Activated naive CD4-positive, alpha-beta T cell treated with anti-CD3 and anti-CD28 coated beads, Interleukin-2, amount 10 ng/mL, durations not matched to agents 7 days and 5 days (primary cell): ENCODE data around the gene PRKACA.
A peak's percentile ranks its signal among the peaks of the same experiment; 100 is the strongest.

ENCODE experiments used
- CTCF ChIA-PET: fragments of 350-600 bp; sonication (Branson Sonifier 250); formaldehyde crosslinking; loops from one replicate; lab custom pipeline; 2021; ENCODE audit warnings: antibody characterized with exemption; lab: Charles Lee
- DNase-seq: peaks from one replicate; pipeline ENCODE4 v3.0.0-alpha.2; 2020
- H3K27ac Mint-ChIP-seq: one replicate; pipeline ENCODE4 v1.8.0; 2021; ENCODE audit warnings: mild to moderate bottlenecking, moderate library complexity, mixed read lengths
- H3K27me3 Mint-ChIP-seq: one replicate; pipeline ENCODE4 v1.8.0; 2021; ENCODE audit warnings: mild to moderate bottlenecking, mixed read lengths
- H3K36me3 Mint-ChIP-seq: one replicate; pipeline ENCODE4 v1.8.0; 2021; ENCODE audit warnings: mixed read lengths
- H3K4me1 Mint-ChIP-seq: one replicate; pipeline ENCODE4 v1.8.0; 2021; ENCODE audit warnings: mixed read lengths
- H3K4me3 Mint-ChIP-seq: one replicate; pipeline ENCODE4 v1.8.0; 2021; ENCODE audit warnings: mild to moderate bottlenecking, moderate library complexity, mixed read lengths
- H3K9me3 Mint-ChIP-seq: one replicate; pipeline ENCODE4 v1.8.0; 2021; ENCODE audit warnings: mixed read lengths

PRKACA gene

DNA sequence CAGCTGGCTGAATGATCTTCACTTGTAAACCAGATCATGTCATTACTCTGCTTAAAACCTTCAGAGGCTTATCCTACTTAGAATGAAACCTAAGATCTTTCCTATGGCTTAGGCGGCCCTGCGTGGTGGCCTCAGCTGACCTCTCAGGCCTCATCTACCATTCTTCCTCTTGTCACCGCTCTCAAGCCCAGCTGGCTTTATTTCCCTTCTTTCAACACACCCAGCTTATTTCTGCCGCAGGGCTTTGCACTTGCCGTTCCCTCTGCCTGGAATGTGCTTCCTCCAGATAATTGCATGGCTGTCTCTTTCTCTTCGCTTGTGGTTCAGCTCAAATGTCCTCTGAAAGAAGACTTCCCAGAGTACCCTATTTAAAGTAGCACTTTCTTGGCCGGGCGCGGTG is 22.4 kb upstream of the PRKACA start:
- Mint-ChIP-seq H3K27me3 (no peaks in the 10 kb centered on the region), H3K4me1 (peaks cover 48% of the 10 kb centered on the region), H3K9me3 (no peaks in the 10 kb centered on the region), H3K36me3 (peaks cover 17% of the 10 kb centered on the region), H3K4me3 (no peak overlapping the region), H3K27ac (no peak overlapping the region)
- DNase-seq: no peak
- CTCF ChIA-PET: interaction anchor here (1.0 to 2.7 kb wide), 4 partner anchors 8 to 266 kb away, joined by 3 to 13 read pairs (median 4); no protein-coding TSS in a partner anchor

- Mint-ChIP-seq H3K27me3 (no peaks in the 10 kb centered on the region), H3K4me3 (peak overlapping the region; percentile 65), H3K4me1 (peaks cover 59% of the 10 kb centered on the region), H3K27ac (peak overlapping the region; percentile 65), H3K36me3 (peaks cover 25% of the 10 kb centered on the region), H3K9me3 (no peaks in the 10 kb centered on the region)
- DNase-seq: no peak
- CTCF ChIA-PET: interaction anchor here (2.7 kb wide), 1 partner anchor 209 kb away, joined by 13 read pairs; no protein-coding TSS in a partner anchor
Measured at GRCh38 chr19:14138576-14139265, 21.2 kb upstream of the PRKACA start.

- CTCF ChIA-PET: interaction anchor here (0.6 to 3.3 kb wide), 38 partner anchors 9 to 389 kb away, joined by 3 to 18 read pairs (median 4); no protein-coding TSS in a partner anchor
- H3K36me3 Mint-ChIP-seq: peaks cover 33% of the 10 kb centered on the region
- peak within 1 kb of the TSS; percentile 80 for H3K4me3 Mint-ChIP-seq
- peak within 1 kb of the TSS; percentile 93 for H3K27ac Mint-ChIP-seq
- H3K9me3 Mint-ChIP-seq: no peaks in the 10 kb centered on the region
- no peaks in the 10 kb centered on the region for H3K27me3 Mint-ChIP-seq
- peak; percentile 99 for DNase-seq
- H3K4me1 Mint-ChIP-seq: peaks cover 57% of the 10 kb centered on the region
Measured at GRCh38 chr19:14136509-14137281, 19.1 kb upstream of the PRKACA start, which contains the start of gene ASF1B. ASF1B (minus strand) TSS chr19:14136589; CDS start chr19:14136456, 133 bp downstream.

- Mint-ChIP-seq H3K27ac (peak overlapping the region; percentile 93), H3K9me3 (no peaks in the 10 kb centered on the region), H3K36me3 (peaks cover 34% of the 10 kb centered on the region), H3K4me3 (peak overlapping the region; percentile 80), H3K27me3 (no peaks in the 10 kb centered on the region), H3K4me1 (peaks cover 51% of the 10 kb centered on the region)
- DNase-seq: no peak
- CTCF ChIA-PET: interaction anchor here (0.6 to 3.3 kb wide), 33 partner anchors 10 to 349 kb away, joined by 3 to 18 read pairs (median 5); no protein-coding TSS in a partner anchor
Measured at GRCh38 chr19:14135985-14136508, 18.5 kb upstream of the PRKACA start.

DNA sequence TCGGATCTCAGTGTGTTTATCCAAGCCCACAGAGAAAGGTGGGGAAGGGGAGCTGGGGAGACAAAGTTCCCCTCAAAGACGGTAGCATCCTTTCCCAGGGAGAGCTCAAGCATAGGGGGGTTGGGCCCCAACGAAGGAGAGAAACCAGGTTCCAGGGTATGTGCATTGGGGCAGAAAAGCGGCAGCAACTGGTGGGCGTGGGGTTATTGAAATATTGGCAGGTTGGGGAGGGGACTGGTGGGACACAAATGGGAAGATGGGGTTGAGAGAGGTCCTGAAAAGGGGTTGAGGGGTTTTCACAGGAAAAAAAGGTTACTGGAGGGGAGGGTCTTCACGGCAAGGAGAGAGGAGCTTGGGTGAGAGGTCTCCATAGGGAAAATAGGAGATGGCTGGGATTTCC is 17.8 kb upstream of the PRKACA start:
- no peak for DNase-seq
- CTCF ChIA-PET: interaction anchor here (1.3 to 3.3 kb wide), 8 partner anchors 10 to 255 kb away, joined by 5 to 18 read pairs (median 8); no protein-coding TSS in a partner anchor
- Mint-ChIP-seq H3K4me3 (peak overlapping the region; percentile 80), H3K36me3 (peaks cover 34% of the 10 kb centered on the region), H3K27me3 (no peaks in the 10 kb centered on the region), H3K9me3 (no peaks in the 10 kb centered on the region), H3K27ac (peak overlapping the region; percentile 85), H3K4me1 (peaks cover 49% of the 10 kb centered on the region)

DNA sequence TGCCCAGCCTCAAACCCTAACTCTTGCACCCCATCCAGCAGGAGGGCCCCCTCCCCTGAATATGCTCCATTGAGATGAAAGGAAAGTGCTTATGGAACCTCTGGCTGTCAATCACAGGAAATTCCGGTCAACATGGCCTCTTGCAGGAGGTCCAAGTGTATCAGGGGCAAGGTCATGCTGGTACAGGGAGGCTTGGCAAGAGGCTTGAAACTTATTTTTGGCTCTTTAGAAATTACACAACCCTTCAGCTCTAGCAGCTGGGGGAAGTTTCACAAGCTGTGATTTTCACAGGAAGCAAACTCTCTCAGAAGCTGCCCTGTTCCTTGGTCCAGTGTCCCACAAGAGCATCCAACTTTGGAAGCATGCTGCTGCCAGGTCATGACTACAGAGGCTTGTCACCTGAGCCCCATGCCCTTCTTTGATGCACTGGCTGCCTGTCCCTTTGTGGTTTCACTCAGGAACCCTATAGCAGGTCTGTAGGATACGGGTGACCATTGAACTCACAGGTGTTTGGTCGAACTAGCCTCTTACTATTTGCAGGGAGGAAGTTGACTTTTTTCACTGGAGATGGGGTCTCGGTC is 10.5 kb upstream of the PRKACA start:
- DNase-seq: no peak
- no peaks in the 10 kb centered on the region for H3K27me3 Mint-ChIP-seq
- H3K4me1 Mint-ChIP-seq: peaks cover 9% of the 10 kb centered on the region
- H3K36me3 Mint-ChIP-seq: peaks cover 45% of the 10 kb centered on the region
- no peaks in the 10 kb centered on the region for H3K9me3 Mint-ChIP-seq
- no peak overlapping the region for H3K4me3 Mint-ChIP-seq
- H3K27ac Mint-ChIP-seq: no peak overlapping the region
- CTCF ChIA-PET: no interaction called here

- Mint-ChIP-seq H3K4me3 (no peak overlapping the region), H3K9me3 (no peaks in the 10 kb centered on the region), H3K36me3 (peaks cover 48% of the 10 kb centered on the region), H3K27ac (no peak overlapping the region), H3K4me1 (peaks cover 6% of the 10 kb centered on the region), H3K27me3 (no peaks in the 10 kb centered on the region)
- CTCF ChIA-PET: interaction anchor here (1.4 kb wide), 1 partner anchor 10 kb away, joined by 3 read pairs; the partner anchor contains the start of gene ASF1B
- no peak for DNase-seq
Measured at GRCh38 chr19:14127176-14127575, 9.6 kb upstream of the PRKACA start.

- Mint-ChIP-seq H3K4me3 (no peak overlapping the region), H3K9me3 (no peaks in the 10 kb centered on the region), H3K4me1 (peaks cover 17% of the 10 kb centered on the region), H3K27ac (no peak overlapping the region), H3K36me3 (peaks cover 42% of the 10 kb centered on the region), H3K27me3 (no peaks in the 10 kb centered on the region)
- CTCF ChIA-PET: interaction anchor here (0.6 to 2.2 kb wide), 4 partner anchors 8 to 220 kb away, joined by 3 to 8 read pairs (median 3); partner anchors contain the start of gene ASF1B
- DNase-seq: no peak
Measured at GRCh38 chr19:14122924-14123323, 5.4 kb upstream of the PRKACA start.

GRCh38 chr19:14120497-14120780 is 2.9 kb upstream of the PRKACA start:
- no peak for DNase-seq
- CTCF ChIA-PET: interaction anchor here (1.6 kb wide), 1 partner anchor 16 kb away, joined by 4 read pairs; the partner anchor contains the start of gene ASF1B
- Mint-ChIP-seq H3K36me3 (peaks cover 31% of the 10 kb centered on the region), H3K4me3 (no peak overlapping the region), H3K4me1 (peaks cover 29% of the 10 kb centered on the region), H3K27me3 (no peaks in the 10 kb centered on the region), H3K9me3 (no peaks in the 10 kb centered on the region), H3K27ac (no peak overlapping the region)

- H3K4me3 Mint-ChIP-seq: no peak overlapping the region
- H3K4me1 Mint-ChIP-seq: peaks cover 33% of the 10 kb centered on the region
- no peak overlapping the region for H3K27ac Mint-ChIP-seq
- H3K27me3 Mint-ChIP-seq: no peaks in the 10 kb centered on the region
- H3K9me3 Mint-ChIP-seq: no peaks in the 10 kb centered on the region
- DNase-seq: no peak
- peaks cover 27% of the 10 kb centered on the region for H3K36me3 Mint-ChIP-seq
- CTCF ChIA-PET: interaction anchor here (1.6 kb wide), 1 partner anchor 17 kb away, joined by 4 read pairs; the partner anchor contains the start of gene ASF1B
Measured at GRCh38 chr19:14119644-14120496, 2.3 kb upstream of the PRKACA start.

DNA sequence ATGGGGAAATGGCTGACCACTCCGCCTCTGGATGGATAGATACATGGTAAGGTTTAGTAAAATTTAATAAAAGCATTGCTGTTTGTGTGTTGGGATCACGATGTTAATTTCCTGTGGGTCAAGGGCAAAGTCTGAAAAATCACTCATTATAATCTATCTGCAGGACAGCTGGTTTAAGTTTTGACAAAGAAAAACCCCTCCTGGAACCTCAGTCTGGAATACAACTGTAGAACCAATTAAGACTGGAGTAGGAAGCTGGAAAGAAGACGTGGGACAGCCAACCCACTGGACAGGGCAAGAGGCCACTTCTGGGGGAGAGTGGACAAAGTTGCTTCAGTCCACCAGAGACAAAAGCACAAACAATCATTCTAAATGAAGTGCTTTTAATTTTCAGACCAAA is 1.6 kb upstream of the PRKACA start:
- CTCF ChIA-PET: interaction anchor here (1.6 kb wide), 1 partner anchor 17 kb away, joined by 4 read pairs; the partner anchor contains the start of gene ASF1B
- H3K36me3 Mint-ChIP-seq: peaks cover 22% of the 10 kb centered on the region
- no peaks in the 10 kb centered on the region for H3K9me3 Mint-ChIP-seq
- H3K4me1 Mint-ChIP-seq: peaks cover 39% of the 10 kb centered on the region
- H3K27ac Mint-ChIP-seq: peak overlapping the region; percentile 39
- peak overlapping the region; percentile 86 for H3K4me3 Mint-ChIP-seq
- no peak for DNase-seq
- H3K27me3 Mint-ChIP-seq: no peaks in the 10 kb centered on the region

GRCh38 chr19:14118165-14119051 is 846 bp upstream of the PRKACA start:
- H3K27me3 Mint-ChIP-seq: no peaks in the 10 kb centered on the region
- peaks cover 43% of the 10 kb centered on the region for H3K4me1 Mint-ChIP-seq
- peak overlapping the region; percentile 86 for H3K4me3 Mint-ChIP-seq
- H3K36me3 Mint-ChIP-seq: peaks cover 18% of the 10 kb centered on the region
- no peaks in the 10 kb centered on the region for H3K9me3 Mint-ChIP-seq
- CTCF ChIA-PET: interaction anchor here (0.5 kb wide), 1 partner anchor 82 kb away, joined by 3 read pairs; no protein-coding TSS in a partner anchor
- peak; percentile 56 for DNase-seq
- H3K27ac Mint-ChIP-seq: peak overlapping the region; percentile 88
